ENCODE measurements around the gene MORC4.

MORC4 gene

GRCh38 chrX:106959901-106960300 is 40.1 kb downstream of the MORC4 start:
- no peak overlapping the region for H3K27ac ChIP-seq
- no peaks in the 10 kb centered on the region for H3K9me3 ChIP-seq (ENCODE audit: severe bottlenecking)
- H3K27me3 ChIP-seq (ENCODE audit: insufficient read depth, low read depth, severe bottlenecking), result peaks cover 2% of the 10 kb centered on the region
- no peaks in the 10 kb centered on the region for H3K36me3 ChIP-seq
- no peak for DNase-seq
- TF ChIP-seq CTCF (IDR thresholded peaks at IDR 0.05; ENCODE audit: low read depth, low read length), result no peak
- no peak overlapping the region for H3K4me3 ChIP-seq (ENCODE audit: low read depth, low read length)

DNA sequence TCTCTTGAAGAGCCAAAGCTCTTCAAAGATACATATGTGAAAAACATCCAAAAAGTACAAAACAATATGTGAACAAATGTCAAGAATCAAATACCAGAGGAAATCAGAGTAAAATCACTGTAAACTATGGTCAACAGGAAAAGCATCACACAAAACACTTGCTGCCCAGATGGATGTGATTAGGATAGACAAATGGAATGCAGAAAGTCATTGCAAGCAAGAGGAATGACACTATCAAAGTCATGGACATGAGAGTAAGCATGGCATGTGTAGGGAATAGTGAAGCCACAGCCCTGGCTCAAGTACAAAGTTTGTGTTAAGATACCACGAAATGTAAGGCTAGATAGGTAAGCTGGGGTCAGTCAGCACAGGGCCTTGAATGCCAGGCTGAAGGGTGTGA is 42.2 kb downstream of the MORC4 start:
- no peak for TF ChIP-seq CTCF (IDR thresholded peaks at IDR 0.05; ENCODE audit: low read depth, low read length)
- Histone ChIP-seq H3K4me3 (ENCODE audit: low read depth, low read length) (no peak overlapping the region), H3K36me3 (no peaks in the 10 kb centered on the region), H3K27me3 (ENCODE audit: insufficient read depth, low read depth, severe bottlenecking) (peaks cover 2% of the 10 kb centered on the region), H3K27ac (no peak overlapping the region), H3K9me3 (ENCODE audit: severe bottlenecking) (no peaks in the 10 kb centered on the region)
- no peak for DNase-seq

DNA sequence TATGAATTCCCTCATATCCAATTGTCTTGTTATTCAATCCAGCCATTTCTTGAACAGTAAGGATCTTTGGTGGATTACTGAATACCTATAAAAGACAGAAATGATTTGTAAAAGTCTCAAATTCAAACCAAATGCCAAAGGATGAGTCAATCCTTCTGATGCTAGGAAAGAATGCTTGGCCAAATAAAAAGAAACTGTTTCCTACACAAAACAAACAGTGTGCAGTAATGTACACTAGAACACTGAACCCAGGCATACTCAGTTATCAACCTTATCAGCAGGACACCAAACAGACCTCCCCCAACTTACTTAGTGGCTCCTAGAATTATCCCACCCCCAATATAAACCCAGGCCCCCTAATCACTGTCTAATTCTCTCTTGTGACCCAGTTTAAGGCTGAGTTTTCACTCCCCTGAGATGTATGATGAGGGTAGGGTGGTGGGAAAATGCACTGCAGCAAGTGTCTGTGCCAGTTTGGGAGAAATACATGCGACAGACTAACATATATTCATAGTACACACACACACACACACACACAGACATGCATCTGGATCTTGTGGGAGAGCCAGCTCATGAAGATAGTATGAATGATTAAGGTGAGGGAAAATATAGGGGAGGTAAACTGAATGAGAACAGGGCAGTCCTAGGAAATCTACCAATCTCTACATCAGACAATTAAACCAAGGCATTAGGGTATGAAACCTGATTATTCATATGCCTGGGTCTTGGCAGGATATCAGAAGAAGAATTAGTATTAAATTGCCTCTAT is 44.8 kb downstream of the MORC4 start:
- no peaks in the 10 kb centered on the region for H3K36me3 ChIP-seq
- DNase-seq, result no peak
- H3K27ac ChIP-seq, result no peak overlapping the region

GRCh38 chrX:106954041-106954440 is 46.0 kb downstream of the MORC4 start:
- Histone ChIP-seq H3K4me3 (ENCODE audit: low read depth, low read length) (no peak overlapping the region), H3K9me3 (ENCODE audit: severe bottlenecking) (no peaks in the 10 kb centered on the region), H3K27ac (no peak overlapping the region), H3K36me3 (no peaks in the 10 kb centered on the region), H3K27me3 (ENCODE audit: insufficient read depth, low read depth, severe bottlenecking) (no peaks in the 10 kb centered on the region)
- no peak for DNase-seq
- no peak for TF ChIP-seq CTCF (IDR thresholded peaks at IDR 0.05; ENCODE audit: low read depth, low read length)

More for the DNA sequence above, 44.8 kb downstream of the MORC4 start:
- Histone ChIP-seq H3K27me3 (ENCODE audit: insufficient read depth, low read depth, severe bottlenecking) (no peaks in the 10 kb centered on the region), H3K4me3 (ENCODE audit: low read depth, low read length) (no peak overlapping the region), H3K9me3 (ENCODE audit: severe bottlenecking) (no peaks in the 10 kb centered on the region)
- no peak for TF ChIP-seq CTCF (IDR thresholded peaks at IDR 0.05; ENCODE audit: low read depth, low read length)

GRCh38 chrX:106952988-106953387 is 47.0 kb downstream of the MORC4 start:
- no peak overlapping the region for H3K27ac ChIP-seq
- H3K27me3 ChIP-seq (ENCODE audit: insufficient read depth, low read depth, severe bottlenecking), result no peaks in the 10 kb centered on the region
- no peak overlapping the region for H3K4me3 ChIP-seq (ENCODE audit: low read depth, low read length)
- no peak for DNase-seq
- H3K36me3 ChIP-seq, result no peaks in the 10 kb centered on the region
- no peaks in the 10 kb centered on the region for H3K9me3 ChIP-seq (ENCODE audit: severe bottlenecking)
- TF ChIP-seq CTCF (IDR thresholded peaks at IDR 0.05; ENCODE audit: low read depth, low read length), result no peak

DNA sequence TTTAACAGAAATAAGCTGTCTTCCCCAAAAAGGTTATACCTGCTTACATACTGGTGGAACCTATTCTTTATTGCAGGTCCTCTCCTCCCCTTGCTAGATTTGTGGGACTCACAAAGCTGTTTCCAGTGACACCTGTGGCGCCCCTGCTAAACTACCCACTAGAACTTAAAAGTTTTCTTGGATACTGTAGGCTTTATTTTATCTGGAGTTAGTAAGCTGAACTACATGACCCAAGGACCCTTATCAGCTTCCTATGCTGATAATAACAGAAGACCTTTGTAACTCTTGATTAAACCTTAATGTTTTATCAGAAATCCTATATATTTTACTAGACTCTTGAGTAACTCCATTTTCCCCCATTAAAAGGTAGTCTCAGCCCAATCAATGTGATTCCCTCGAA is 47.5 kb downstream of the MORC4 start:
- Histone ChIP-seq H3K36me3 (no peaks in the 10 kb centered on the region), H3K27ac (no peak overlapping the region), H3K4me3 (ENCODE audit: low read depth, low read length) (no peak overlapping the region), H3K27me3 (ENCODE audit: insufficient read depth, low read depth, severe bottlenecking) (no peaks in the 10 kb centered on the region), H3K9me3 (ENCODE audit: severe bottlenecking) (no peaks in the 10 kb centered on the region)
- no peak for TF ChIP-seq CTCF (IDR thresholded peaks at IDR 0.05; ENCODE audit: low read depth, low read length)
- no peak for DNase-seq
